GM18907 (cell line): ENCODE measurements around the gene RAB6D.
"Not testable (repeated sequence)": the region's sequence is repeated elsewhere in the genome, so short reads cannot be mapped to it uniquely, and the experiment has no call there.

ENCODE experiments used
- ATAC-seq: cut with Tn5 transposase; IDR thresholded peaks from one replicate; pipeline ENCODE4 v1.9.1; 2021; ENCODE audit warnings: mild to moderate bottlenecking, moderate library complexity; ENCODE audit not compliant: unreplicated experiment

Gene RAB6D

DNA sequence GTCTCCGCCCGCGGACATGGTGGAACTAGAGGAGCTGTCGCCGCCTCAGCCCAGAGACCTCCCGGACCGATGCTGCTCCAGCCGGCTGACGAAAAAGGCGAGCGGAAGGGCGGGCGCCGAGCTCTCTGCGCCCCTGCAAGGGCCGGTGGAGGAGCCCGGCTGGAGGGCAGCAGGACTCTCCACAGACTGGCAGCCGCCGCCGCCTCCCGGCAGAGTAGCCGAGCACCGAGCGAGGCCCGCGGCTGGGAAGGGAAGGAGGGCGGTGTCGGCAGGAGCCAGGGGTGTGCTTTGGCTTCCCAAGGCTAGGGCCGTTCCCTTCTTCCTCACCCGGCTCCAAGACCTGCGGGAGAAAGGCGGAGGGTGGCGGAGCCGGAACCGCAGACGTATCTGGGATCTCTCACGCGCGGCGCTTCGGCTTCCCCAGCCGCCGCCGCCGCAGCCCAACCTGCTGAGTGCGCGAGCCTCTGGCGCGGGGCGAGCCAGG lies at the start of gene RAB6D:
Gene RAB6D, minus strand, starts transcription at position 466 of the 484 bp plus-strand sequence. Its CDS starts 448 bp downstream, at position 18.
- ATAC-seq, result not testable (repeated sequence)

GRCh38 chr2:131413148-131413747 lies 49.3 kb upstream of the RAB6D start:
- ATAC-seq, result peak; percentile 89

GRCh38 chr2:131410173-131410572 lies 46.2 kb upstream of the RAB6D start:
- no peak for ATAC-seq

DNA sequence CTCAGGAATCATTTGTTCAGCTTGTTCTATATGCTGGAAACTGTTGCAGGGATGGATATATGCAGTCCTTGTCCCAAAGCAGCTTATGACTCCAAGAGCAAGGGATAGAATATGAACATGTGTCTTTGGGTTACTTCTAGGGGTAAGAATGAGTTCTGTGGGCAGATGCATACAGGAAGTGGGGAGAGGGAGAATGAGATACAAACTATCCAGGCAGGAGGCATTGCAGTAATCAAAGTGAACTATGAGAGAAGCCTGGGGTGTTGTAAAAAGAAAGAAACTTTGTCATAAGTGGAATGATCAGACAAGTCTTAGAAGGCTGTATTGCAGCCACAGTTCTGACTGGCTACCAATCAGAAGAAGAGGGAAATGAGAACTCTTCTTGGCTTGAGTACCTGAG lies 44.8 kb upstream of the RAB6D start:
- no peak for ATAC-seq

- no peak for ATAC-seq
These were observed 44.2 kb upstream of the RAB6D start for GRCh38 chr2:131408207-131408606.

- no peak for ATAC-seq
These were observed 40.8 kb upstream of the RAB6D start for GRCh38 chr2:131404753-131405152.

DNA sequence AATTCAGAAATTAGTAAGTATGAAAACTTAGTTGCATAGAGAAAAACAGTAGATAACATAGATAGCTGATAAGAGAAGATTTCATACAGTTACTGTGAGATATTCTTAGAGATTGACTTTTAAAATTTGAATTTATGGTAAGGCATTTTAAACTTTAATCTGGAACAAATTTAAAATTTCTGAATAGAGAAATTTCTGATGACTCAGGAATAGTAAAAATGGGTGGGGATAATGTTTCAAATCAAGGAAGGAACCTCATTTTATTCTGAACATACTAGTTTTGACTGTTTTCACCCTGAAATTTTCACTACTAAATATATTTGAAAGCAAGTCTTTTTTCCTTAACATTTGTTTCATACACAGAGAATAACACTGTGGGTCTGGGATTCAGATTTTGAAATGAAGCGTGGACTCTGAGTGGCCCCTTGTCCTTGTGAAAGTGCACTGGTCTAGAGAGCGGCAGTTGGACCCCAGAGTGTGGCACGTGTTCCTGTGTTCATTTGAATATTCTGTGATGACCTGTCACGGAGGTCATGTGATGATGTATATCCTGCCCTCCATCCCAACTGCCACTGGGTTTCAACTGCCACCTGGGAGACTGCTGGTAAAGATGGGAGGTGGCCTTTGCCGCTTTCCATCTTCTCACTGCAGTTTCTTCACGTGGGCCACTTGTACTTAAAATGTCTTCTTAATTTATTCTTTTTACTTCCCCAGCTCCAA lies 38.5 kb upstream of the RAB6D start:
- no peak for ATAC-seq

- ATAC-seq, result no peak
These were observed 36.9 kb upstream of the RAB6D start for GRCh38 chr2:131400849-131401248.

DNA sequence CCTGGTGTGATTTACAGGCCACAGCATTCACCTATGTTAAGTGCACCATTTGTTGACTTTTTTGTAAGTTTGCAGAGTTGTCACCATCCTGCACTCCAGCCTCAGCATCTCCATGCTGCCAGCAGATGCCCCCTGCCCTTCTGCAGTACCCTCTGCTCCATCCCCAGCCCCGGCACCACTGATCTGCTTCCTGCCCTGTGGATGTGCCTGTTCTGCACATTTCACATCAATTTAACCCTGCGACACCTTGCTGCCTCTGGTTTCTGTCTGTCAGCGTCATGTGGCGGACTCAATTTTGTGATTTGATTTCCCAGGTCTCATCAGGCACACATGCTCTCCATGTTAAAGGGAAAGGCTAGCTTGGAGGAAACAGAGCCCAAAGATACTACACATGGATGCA lies 36.5 kb upstream of the RAB6D start:
- ATAC-seq, result not testable (repeated sequence)

- ATAC-seq, result not testable (repeated sequence)
These were observed 32.2 kb upstream of the RAB6D start for GRCh38 chr2:131396209-131396608.

DNA sequence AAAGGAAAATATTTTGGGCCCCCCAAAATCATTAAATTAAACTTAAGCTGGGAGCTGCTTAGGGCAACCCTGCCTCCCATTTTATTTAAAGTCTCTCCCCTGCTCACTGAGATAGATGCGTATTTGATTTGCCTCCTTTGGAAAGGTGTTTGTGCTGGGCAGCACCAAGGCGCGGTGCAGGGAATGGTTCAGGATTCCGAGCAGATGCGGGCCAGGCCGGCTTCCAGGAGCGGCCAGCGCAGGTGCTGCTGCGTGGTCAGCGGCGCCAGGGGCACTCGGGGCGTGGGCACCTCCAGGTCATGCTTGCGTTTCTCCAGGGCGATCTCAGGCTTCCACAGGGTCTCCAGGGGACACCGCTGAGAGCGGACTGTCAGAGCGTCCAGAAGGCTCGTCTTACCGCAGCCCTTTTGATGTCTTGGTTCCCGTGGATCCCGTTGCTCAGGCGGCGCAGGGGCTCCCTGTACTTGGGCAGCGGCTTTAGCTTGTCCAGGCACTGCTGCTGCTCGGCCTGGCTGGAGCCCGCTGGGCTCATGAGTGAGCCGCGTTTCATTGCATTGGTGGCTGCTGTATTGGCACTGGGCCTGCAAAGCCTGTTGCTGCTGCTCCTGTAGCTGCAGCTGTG lies 31.2 kb upstream of the RAB6D start:
- not testable (repeated sequence) for ATAC-seq

GRCh38 chr2:131394147-131394931 lies 30.4 kb upstream of the RAB6D start:
- ATAC-seq, result no peak

DNA sequence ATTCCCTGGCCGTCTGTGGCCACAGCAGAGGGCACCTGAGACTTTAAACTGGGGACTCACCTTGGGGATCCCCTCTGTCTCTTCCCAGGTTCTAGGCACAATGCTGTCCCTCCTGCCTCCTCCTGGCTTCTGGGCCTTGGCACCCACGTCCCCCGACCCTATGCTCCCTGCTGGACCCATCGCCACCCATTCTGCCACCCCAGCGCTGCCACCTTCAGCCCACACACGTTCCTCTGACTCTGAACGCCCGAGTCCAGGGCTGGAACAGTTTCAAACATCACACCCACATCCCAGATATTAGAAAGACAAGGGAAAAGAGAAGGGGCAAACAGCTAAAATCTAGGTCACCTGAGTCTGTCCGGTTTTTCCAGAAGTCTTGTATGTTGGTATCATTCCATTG lies 28.0 kb upstream of the RAB6D start:
- ATAC-seq, result not testable (repeated sequence)

GRCh38 chr2:131391471-131391870 lies 27.5 kb upstream of the RAB6D start:
- not testable (repeated sequence) for ATAC-seq

DNA sequence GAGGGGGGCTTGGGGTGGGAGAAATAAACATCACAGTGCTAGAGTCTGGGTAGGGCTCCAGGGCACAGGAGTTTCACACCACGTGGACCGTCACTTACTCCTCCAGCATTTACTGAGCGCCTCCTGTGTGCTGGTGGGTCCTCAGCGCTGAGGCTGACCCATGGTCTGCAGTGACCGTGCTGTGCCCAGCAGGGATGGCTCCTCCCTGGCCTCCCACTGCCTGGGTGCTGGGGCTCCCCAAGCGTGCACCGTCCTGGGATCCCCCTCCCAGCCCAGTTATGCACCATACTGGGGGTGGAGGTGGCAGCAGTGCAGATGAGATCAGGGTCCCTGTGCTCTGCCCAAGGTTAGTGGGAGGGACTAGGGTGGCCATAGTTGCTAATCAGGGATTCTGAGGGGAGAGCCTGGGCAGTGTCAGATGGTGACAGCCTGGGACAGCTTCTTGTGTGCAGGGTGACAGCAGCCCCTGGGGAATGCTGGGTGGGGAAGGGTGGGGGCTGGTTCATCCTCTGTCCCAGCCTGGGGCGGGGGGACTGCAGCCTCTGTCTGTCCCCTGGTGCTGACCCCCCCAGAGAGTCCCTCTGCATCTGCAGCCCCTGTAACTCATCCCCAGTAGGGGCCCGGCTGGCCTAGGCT lies 26.6 kb upstream of the RAB6D start:
- not testable (repeated sequence) for ATAC-seq

- ATAC-seq, result no peak
These were observed 25.7 kb upstream of the RAB6D start for GRCh38 chr2:131389657-131390056.

GRCh38 chr2:131388834-131389233 lies 24.9 kb upstream of the RAB6D start:
- ATAC-seq, result not testable (repeated sequence)

- ATAC-seq, result not testable (repeated sequence)
These were observed 9.1 kb upstream of the RAB6D start for GRCh38 chr2:131373111-131373510.

GRCh38 chr2:131369954-131370353 lies 6.0 kb upstream of the RAB6D start:
- ATAC-seq, result no peak

- ATAC-seq, result not testable (repeated sequence)
These were observed 4.6 kb upstream of the RAB6D start for GRCh38 chr2:131368493-131369066.
